Muscle layer of colon (tissue), 2 donors: ENCODE data around the gene IFNGR2.
"Not testable (repeated sequence)": the region's sequence is repeated elsewhere in the genome, so short reads cannot be mapped to it uniquely, and the experiment has no call there.

Experiments used
- H3K27ac ChIP-seq: one replicate; pipeline ENCODE4 v1.7.0; 2013; ENCODE audit warnings: low read depth, mild to moderate bottlenecking, low read length, moderate library complexity
- H3K27me3 ChIP-seq, 2 donors: one replicate each; pipeline ENCODE4 v1.7.0; 2013; ENCODE audit warnings: low read length in 2 of 2, mild to moderate bottlenecking in 2 of 2; ENCODE audit not compliant: insufficient read depth in 2 of 2, control insufficient read depth in 1 of 2
- H3K36me3 ChIP-seq: one replicate; pipeline ENCODE4 v1.7.0; 2013; ENCODE audit warnings: mild to moderate bottlenecking, low read length; ENCODE audit not compliant: insufficient read depth
- H3K4me1 ChIP-seq: one replicate; pipeline ENCODE4 v1.7.0; 2013; ENCODE audit warnings: mild to moderate bottlenecking, low read length; ENCODE audit not compliant: insufficient read depth
- H3K4me3 ChIP-seq, 2 donors: one replicate each; pipeline ENCODE4 v1.7.0; 2013; ENCODE audit warnings: low read length in 2 of 2, low read depth in 1 of 2, mild to moderate bottlenecking in 1 of 2, moderate library complexity in 1 of 2
- H3K9ac ChIP-seq: one replicate; pipeline ENCODE4 v1.7.0; 2013; ENCODE audit warnings: low read length
- H3K9me3 ChIP-seq: one replicate; pipeline ENCODE4 v1.7.0; 2013; ENCODE audit warnings: mild to moderate bottlenecking, low read length
- donor health status: abdominal sarcoma.
- donor health status: Adenocarcinoma of cecum.

Gene IFNGR2

DNA sequence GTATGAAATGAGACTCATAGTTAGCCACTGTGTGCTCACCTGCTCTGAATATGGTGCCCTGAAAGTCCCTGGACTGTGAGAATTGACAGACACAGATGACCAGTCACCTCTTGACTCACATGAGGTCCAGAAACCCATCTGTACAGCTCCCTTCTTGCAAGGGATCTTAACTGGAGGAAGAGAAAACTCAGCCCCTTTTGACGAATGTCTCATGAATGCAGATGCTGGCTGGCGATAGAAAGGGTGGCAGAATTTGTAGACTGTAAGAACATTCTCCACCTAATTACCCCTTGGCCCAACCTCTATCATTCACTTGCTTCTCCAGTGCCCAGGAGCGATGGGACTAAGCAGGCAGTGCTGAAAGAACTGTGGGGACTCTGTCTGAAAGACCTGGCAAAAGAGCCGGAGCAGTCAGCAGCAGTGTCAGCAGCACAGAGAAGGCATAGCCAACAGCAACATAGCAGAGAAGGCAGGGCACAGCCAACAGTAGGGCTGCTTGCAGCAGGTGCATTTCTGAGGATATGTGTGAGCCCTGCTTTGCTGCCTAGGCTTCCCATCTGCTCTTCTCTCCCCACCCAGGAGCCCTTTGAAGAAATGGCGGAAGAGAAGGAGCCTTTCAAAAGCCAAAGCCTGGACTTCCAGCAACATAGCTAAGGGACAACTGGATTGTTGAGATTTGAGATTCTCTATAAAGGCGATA lies 25.8 kb upstream of the IFNGR2 start:
- Histone ChIP-seq H3K9ac (no peak overlapping the region), H3K27me3 (no peaks in the 10 kb centered on the region), H3K4me1 (peaks cover 14% of the 10 kb centered on the region), H3K36me3 (no peaks in the 10 kb centered on the region), H3K9me3 (no peaks in the 10 kb centered on the region), H3K4me3 (no peak overlapping the region), H3K27ac (no peak overlapping the region)

DNA sequence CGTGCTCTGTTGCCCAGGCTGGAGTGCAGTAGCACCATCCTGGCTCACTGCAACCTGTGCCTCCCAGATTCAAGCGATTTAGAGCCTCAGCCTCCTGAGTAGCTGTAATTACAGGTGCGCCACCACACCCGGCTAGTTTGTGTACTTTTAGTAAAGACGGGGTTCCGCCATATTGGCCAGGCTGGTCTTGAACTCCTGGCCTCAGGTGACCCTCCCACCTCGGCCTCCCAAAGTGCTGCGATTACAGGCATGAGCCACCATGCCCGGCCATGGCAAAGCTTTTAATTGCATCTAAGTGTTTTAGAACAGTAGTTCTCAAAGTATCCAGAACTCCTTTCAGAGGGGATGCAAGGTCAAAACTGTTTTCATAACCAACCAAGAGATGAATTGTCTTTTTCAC lies 25.1 kb upstream of the IFNGR2 start:
- no peaks in the 10 kb centered on the region for H3K9me3 ChIP-seq
- no peak overlapping the region for H3K4me3 ChIP-seq
- no peaks in the 10 kb centered on the region for H3K27me3 ChIP-seq
- no peak overlapping the region for H3K9ac ChIP-seq
- no peaks in the 10 kb centered on the region for H3K36me3 ChIP-seq
- peaks cover 17% of the 10 kb centered on the region for H3K4me1 ChIP-seq
- H3K27ac ChIP-seq = no peak overlapping the region

DNA sequence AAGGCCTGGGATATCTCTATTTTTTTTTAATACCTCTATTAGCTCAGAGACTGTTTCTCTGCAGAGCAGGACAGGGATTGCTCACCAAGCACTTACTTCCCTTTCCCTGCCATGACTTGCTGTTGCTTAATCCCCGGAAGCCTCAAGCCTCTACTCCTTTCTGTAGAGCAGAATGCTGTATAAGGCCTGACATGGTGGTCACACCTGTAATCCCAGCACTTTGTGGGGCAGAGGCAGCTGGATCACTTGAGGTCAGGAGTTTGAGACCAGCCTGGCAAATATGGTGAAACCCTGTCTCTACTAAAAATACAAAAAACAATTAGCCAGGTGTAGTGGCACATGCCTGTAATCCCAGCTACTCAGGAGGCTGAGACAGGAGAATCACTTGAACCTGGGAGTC lies 23.3 kb upstream of the IFNGR2 start:
- not testable (repeated sequence) for H3K4me3 ChIP-seq, H3K27ac ChIP-seq, H3K27me3 ChIP-seq, H3K9me3 ChIP-seq, H3K36me3 ChIP-seq, H3K9ac ChIP-seq
- peaks cover 20% of the 10 kb centered on the region for H3K4me1 ChIP-seq

DNA sequence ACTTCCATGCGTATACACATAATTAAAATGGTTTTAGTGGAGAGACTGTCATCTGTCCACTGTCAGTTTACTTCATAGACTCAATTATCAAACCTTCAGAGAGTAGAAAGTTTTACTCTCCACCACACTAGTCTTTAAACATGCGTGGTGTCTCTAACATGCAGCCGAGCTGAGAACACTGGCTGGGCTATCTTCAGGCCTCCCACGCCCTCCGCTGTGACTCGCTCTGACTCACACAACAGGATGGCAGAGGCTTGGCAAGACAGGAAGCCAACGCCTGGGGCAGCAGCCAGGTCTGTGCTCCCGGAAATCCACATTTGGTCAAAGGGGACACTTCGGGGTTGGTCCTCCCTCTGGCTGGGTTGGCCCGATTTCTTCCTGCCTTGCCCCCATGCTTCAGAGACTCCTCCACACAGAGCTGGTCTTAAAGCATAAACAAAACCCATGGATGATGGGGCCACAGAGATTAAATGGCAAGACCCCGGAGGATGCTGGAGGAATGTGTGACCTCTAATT lies 22.7 kb upstream of the IFNGR2 start:
- no peaks in the 10 kb centered on the region for H3K36me3 ChIP-seq
- no peaks in the 10 kb centered on the region for H3K9me3 ChIP-seq
- H3K27me3 ChIP-seq = no peaks in the 10 kb centered on the region
- H3K27ac ChIP-seq = peak overlapping the region; percentile 1
- no peak overlapping the region for H3K9ac ChIP-seq
- H3K4me3 ChIP-seq = no peak overlapping the region
- H3K4me1 ChIP-seq = peaks cover 20% of the 10 kb centered on the region

DNA sequence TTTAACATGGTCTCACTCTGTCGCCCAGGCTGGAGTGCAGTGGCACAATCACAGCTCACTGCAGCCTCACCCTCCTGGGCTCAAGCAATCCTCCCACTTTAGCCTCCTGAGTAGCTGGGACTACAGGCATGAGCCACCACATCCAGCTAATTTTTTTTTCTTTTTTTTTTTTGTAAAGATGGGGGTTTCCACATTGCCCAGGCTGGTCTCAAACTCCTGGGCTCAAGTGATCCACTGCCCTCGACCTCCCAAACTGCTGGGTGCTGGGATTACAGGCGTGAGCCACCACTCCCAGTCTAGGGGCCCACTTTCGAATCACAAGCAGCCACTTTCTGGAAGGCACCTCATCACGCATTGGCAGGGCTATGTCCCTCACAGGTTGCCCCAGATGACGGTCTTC lies 21.8 kb upstream of the IFNGR2 start:
- not testable (repeated sequence) for H3K9ac ChIP-seq, H3K27ac ChIP-seq, H3K27me3 ChIP-seq, H3K36me3 ChIP-seq, H3K9me3 ChIP-seq, H3K4me3 ChIP-seq
- H3K4me1 ChIP-seq = peaks cover 20% of the 10 kb centered on the region

DNA sequence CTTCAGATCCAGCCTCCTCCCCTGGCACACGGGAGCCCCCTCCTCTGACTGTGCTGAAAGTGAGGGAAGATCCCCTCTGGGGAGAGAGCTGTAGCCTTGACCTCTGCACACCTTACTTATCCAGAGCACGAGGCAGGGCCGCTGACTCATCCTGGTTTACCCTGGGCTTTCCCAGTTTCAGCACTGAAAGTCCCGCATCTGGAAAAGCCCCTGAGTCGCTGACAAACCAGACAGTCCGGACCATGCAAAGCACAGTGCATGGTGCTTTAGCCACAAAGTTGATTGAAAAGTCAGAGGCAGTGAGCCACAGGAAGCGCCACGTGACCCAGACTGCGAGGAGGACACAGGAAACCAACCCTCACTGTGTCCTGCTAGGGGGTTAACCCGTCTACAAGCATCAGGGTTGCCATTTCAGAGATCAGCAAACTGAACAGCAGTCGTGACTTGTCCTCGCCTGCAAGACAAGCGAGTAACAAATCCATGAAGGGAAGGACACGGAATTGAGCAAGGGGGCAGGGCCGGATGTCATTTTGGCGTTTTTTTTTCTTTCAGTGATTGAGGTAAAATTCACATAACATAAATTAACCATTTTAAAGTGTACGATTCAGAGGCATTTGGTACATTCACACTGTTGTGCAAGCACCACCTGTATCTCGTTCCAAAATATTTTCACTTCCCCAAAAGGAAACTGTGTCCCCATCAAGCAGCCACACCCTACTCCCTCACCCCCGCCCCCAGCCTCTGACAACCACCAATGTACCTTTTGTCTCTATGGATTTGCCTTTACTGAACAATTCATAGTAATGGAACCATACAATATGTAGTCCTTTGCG lies 19.9 kb upstream of the IFNGR2 start:
- Histone ChIP-seq H3K9me3 (no peaks in the 10 kb centered on the region), H3K9ac (no peak overlapping the region), H3K4me1 (peaks cover 20% of the 10 kb centered on the region), H3K27me3 (no peaks in the 10 kb centered on the region), H3K4me3 (peak overlapping the region in 1 of 2 donors; percentile 25), H3K36me3 (no peaks in the 10 kb centered on the region), H3K27ac (no peak overlapping the region)

DNA sequence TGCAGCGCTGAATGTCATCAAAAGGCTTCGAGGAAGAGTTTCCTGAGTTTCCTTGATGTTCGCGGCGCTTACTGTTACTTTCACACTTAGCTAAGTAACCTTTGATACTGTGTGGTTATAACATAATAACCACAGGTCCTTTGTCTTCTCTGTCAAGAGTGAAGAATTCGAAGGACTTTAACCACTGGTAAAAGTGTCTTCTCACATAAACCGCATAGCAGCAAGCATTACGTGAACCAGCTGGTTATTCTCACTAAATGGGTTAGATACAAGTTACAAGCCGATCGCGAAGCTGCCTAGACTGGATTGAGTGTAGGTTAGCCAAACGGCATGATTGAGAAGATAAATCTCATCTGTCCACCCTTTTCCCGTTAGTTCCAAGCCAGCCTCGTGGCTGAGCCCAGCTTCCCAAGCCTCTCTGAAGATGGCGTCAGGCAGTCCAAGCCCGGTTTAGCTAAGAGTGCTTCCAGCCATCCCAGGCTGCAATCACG lies 18.3 kb upstream of the IFNGR2 start:
- H3K27me3 ChIP-seq = no peaks in the 10 kb centered on the region
- no peaks in the 10 kb centered on the region for H3K36me3 ChIP-seq
- no peak overlapping the region for H3K4me3 ChIP-seq
- peaks cover 16% of the 10 kb centered on the region for H3K4me1 ChIP-seq
- H3K9ac ChIP-seq = no peak overlapping the region
- no peak overlapping the region for H3K27ac ChIP-seq
- H3K9me3 ChIP-seq = no peaks in the 10 kb centered on the region

DNA sequence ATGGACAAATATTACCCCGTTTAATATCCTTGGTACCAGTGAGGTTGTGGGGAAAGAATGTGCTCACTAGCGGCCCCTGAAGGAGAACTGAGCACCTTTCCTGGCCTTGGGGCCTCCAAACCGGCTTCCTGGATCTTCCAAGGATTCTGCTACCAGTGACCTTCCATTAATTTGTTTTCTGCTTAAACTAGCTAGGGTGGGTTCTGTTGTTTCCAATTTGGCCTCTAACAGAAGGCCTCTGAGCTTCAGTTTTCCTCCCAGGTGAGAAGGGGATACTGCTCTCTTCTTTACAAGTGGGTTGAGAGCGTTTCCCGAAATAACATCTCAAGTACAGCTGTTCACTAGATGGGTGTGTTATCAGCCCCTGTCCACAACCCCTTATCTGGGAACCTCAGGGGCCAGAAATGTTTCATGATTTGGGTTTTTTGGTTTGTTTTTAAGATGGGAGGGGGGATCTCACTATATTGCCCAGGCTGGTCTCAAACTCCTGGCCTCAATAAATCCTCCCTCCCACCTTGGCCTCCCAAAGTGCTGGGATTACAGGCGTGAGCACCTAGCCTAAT lies 16.9 kb upstream of the IFNGR2 start:
- peaks cover 6% of the 10 kb centered on the region for H3K4me1 ChIP-seq
- no peak overlapping the region for H3K9ac ChIP-seq
- no peaks in the 10 kb centered on the region for H3K36me3 ChIP-seq
- no peaks in the 10 kb centered on the region for H3K27me3 ChIP-seq
- H3K4me3 ChIP-seq = no peak overlapping the region
- H3K27ac ChIP-seq = no peak overlapping the region
- H3K9me3 ChIP-seq = no peaks in the 10 kb centered on the region

DNA sequence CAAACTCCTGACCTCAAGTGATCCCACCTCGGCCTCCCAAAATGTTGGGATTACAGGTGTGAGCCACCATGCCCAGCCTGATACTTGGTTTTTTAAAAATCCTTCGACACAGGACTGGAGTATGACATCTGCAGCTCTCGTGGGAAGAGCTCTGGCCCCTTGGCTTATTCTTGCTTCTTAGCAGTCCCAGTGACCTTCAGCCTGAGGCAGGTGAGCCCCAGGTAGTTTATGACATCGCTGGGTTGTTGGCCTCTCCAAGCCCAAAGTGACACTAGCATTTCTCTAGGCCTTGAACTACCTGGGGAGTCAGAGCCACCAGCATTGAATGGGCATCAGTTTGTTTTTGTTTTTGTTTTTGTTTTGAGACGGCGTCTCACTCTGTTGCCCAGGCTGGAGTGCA lies 15.9 kb upstream of the IFNGR2 start:
- Histone ChIP-seq H3K4me1 (peaks cover 6% of the 10 kb centered on the region), H3K27me3 (no peaks in the 10 kb centered on the region), H3K36me3 (no peaks in the 10 kb centered on the region)

DNA sequence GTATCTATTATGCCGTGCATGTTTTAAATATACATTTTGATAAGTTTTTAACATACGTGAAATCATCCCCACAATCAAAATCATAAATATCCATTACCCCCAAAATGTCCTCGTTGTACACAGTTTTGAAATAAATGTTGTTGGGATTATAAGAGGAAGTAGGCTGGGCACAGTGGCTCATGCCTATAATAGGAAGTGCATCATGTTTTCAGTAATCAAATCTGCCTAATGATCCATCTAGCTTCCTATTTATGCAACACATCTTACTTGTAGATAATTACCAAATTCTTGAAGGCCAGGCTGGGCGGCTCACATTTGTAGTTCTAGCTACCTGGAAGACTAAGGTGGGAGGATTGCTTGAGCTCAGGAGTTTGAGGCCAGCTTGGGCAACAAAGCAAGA lies 15.0 kb upstream of the IFNGR2 start:
- Histone ChIP-seq H3K36me3 (no peaks in the 10 kb centered on the region), H3K27me3 (no peaks in the 10 kb centered on the region), H3K4me3 (no peak overlapping the region), H3K4me1 (peaks cover 2% of the 10 kb centered on the region), H3K27ac (no peak overlapping the region), H3K9me3 (no peaks in the 10 kb centered on the region), H3K9ac (no peak overlapping the region)

More for the DNA sequence above, 15.9 kb upstream of the IFNGR2 start:
- Histone ChIP-seq H3K9me3 (no peaks in the 10 kb centered on the region), H3K9ac (no peak overlapping the region), H3K27ac (no peak overlapping the region), H3K4me3 (no peak overlapping the region)

DNA sequence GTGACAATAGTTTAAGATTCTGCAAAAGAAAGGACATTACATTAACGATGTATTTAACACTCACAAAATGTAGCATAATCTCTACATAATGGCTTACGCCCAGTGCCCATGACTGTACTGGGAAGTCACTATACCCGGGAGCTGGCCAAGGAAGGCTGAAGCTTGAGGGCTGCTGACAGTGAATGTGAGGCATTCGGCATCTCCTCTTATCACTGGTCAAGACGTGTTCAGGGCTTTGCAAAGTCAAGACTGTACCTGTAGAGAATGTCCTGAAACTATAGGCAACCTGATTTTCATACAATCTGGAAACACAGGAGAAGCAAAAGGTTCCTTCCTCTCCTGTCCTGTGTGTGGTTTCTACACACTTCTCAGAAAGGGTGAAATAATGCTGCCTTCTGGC lies 12.7 kb upstream of the IFNGR2 start:
- H3K4me1 ChIP-seq = no peaks in the 10 kb centered on the region
- no peak overlapping the region for H3K9ac ChIP-seq
- H3K9me3 ChIP-seq = no peaks in the 10 kb centered on the region
- H3K4me3 ChIP-seq = no peak overlapping the region
- H3K27me3 ChIP-seq = no peaks in the 10 kb centered on the region
- H3K36me3 ChIP-seq = no peaks in the 10 kb centered on the region
- no peak overlapping the region for H3K27ac ChIP-seq
